MM.1S (cell line): ENCODE results near the gene KLHL25.

Source experiments
- CTCF ChIP-seq: fragments of 300-600 bp; sonication (generic); IDR thresholded peaks from 2 replicates; pipeline ENCODE4 v1.5.1; 2016; ENCODE audit warnings: antibody characterized with exemption, low read length, mixed read lengths
- EZH2 ChIP-seq: fragments of 300-600 bp; sonication (generic); optimal IDR thresholded peaks from 2 replicates; pipeline ENCODE3; 2017; ENCODE audit warnings: low read depth, mild to moderate bottlenecking, antibody characterized with exemption, low read length, mixed read lengths
- EZH2phosphoT487 ChIP-seq: fragments of 300-600 bp; sonication (generic); IDR thresholded peaks from 2 replicates; pipeline ENCODE4 v1.6.1; 2018; ENCODE audit warnings: antibody characterized with exemption, low read length

GRCh38 chr15:85780225-85780985, 14.3 kb downstream of the KLHL25 start:
- TF ChIP-seq EZH2phosphoT487 (no peak), CTCF (no peak), EZH2 (no peak)
